C4-2B (cell line): ENCODE measurements around the gene BUD13.

ENCODE experiments used
- ZFX ChIP-seq: fragments of 450-650 bp; IDR thresholded peaks from 2 replicates; pipeline ENCODE4 v1.6.1; 2017
- TF ChIP-seq, protein P1 (sequence below): fragments of 450-650 bp; conservative IDR thresholded peaks from 2 replicates; pipeline ENCODE4 v1.5.1; 2017; ENCODE audit warnings: mild to moderate bottlenecking

DNA sequence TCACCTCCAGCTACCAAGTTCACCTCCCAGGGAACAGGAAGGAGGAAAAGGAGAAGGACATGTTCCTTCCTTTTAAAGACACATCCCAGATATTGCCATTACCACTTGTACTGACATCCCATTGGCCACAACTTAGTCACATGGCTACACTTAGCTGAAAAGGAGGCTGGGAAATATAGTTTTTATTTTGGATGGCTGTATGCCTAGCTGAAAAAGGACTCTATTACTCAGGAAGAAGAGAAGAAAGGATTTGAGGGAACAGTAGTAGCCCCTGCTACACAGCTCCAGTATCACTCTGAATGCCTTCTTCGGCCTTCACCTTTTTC, 20.9 kb upstream of the BUD13 start:
- TF ChIP-seq, protein P1, sequence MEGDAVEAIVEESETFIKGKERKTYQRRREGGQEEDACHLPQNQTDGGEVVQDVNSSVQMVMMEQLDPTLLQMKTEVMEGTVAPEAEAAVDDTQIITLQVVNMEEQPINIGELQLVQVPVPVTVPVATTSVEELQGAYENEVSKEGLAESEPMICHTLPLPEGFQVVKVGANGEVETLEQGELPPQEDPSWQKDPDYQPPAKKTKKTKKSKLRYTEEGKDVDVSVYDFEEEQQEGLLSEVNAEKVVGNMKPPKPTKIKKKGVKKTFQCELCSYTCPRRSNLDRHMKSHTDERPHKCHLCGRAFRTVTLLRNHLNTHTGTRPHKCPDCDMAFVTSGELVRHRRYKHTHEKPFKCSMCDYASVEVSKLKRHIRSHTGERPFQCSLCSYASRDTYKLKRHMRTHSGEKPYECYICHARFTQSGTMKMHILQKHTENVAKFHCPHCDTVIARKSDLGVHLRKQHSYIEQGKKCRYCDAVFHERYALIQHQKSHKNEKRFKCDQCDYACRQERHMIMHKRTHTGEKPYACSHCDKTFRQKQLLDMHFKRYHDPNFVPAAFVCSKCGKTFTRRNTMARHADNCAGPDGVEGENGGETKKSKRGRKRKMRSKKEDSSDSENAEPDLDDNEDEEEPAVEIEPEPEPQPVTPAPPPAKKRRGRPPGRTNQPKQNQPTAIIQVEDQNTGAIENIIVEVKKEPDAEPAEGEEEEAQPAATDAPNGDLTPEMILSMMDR = no peak
- TF ChIP-seq ZFX = no peak
